Measurements from ENCODE around the gene MARF1. TPM values are rescaled to one million over a fixed set of nuclear protein-coding genes. Genes with fewer than 3 reads are reported as not detected.
"Not testable (repeated sequence)": the region's sequence is repeated elsewhere in the genome, so short reads cannot be mapped to it uniquely, and the experiment has no call there.

MARF1 gene
- total RNA-seq, 1 donor, result 25.7 TPM

DNA sequence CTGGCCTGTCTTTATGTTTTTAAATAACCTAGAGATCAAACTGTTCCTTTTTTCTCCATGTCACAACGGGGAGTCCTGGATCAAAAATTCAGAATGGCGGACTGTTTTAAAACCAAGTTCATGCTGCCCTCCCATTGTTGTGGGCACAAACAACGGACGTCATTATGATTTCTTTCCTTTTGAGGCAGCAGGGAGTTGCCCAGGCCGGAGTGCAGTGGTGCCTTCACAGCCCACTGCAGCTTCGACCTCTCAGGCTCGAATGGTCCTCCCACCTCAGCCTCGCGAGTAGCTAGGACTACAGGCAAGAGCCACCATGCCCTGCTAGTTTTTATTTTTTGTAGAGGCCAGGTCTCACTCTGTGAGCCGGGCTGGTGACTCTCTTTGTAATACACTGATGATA is 33.6 kb upstream of the MARF1 start:
- Histone ChIP-seq H3K36me3 (ENCODE audit: insufficient read depth, low read length) (peaks cover 22% of the 10 kb centered on the region), H3K27ac (ENCODE audit: low read depth, low read length) (no peak overlapping the region), H3K4me1 (ENCODE audit: insufficient read depth, low read length) (peaks cover 13% of the 10 kb centered on the region), H3K9me3 (ENCODE audit: low read depth, low read length) (no peaks in the 10 kb centered on the region), H3K4me3 (ENCODE audit: insufficient read depth, low read length) (no peak overlapping the region), H3K27me3 (ENCODE audit: insufficient read depth, low read length) (no peaks in the 10 kb centered on the region), H3K79me2 (ENCODE audit: insufficient read depth, low read length) (peaks cover 49% of the 10 kb centered on the region), H3K4me2 (ENCODE audit: insufficient read depth, low read length) (no peak overlapping the region), H4K20me1 (ENCODE audit: insufficient read depth, low read length) (no peaks in the 10 kb centered on the region), H2AFZ (ENCODE audit: low read length) (no peak overlapping the region)
- TF ChIP-seq, protein P1, sequence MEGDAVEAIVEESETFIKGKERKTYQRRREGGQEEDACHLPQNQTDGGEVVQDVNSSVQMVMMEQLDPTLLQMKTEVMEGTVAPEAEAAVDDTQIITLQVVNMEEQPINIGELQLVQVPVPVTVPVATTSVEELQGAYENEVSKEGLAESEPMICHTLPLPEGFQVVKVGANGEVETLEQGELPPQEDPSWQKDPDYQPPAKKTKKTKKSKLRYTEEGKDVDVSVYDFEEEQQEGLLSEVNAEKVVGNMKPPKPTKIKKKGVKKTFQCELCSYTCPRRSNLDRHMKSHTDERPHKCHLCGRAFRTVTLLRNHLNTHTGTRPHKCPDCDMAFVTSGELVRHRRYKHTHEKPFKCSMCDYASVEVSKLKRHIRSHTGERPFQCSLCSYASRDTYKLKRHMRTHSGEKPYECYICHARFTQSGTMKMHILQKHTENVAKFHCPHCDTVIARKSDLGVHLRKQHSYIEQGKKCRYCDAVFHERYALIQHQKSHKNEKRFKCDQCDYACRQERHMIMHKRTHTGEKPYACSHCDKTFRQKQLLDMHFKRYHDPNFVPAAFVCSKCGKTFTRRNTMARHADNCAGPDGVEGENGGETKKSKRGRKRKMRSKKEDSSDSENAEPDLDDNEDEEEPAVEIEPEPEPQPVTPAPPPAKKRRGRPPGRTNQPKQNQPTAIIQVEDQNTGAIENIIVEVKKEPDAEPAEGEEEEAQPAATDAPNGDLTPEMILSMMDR (IDR thresholded peaks at IDR 0.05; ENCODE audit: extremely low read depth, low read depth, low read length), result no peak
- no peak for DNase-seq (ENCODE audit: insufficient read length, low spot score, missing footprints)

DNA sequence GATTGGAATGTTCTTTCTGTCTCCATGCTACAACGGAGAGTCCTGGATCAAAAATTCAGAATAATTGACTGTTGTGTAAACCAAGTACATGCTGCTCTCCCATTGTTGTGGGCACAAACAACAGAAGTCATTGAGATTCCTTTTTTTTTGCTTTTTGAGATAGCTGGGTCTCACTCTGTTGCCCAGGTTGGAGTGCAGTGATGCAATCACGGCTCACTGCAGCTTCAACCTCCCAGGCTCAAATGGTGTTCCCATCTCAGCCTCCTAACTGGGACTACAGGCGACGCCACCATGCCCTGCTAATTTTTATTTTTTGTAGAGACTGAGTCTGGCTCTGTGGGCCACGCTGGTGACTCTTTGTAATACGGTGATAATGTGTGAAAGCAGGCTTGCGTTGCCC is 31.6 kb upstream of the MARF1 start:
- Histone ChIP-seq H2AFZ (ENCODE audit: low read length) (no peak overlapping the region), H4K20me1 (ENCODE audit: insufficient read depth, low read length) (no peaks in the 10 kb centered on the region), H3K27me3 (ENCODE audit: insufficient read depth, low read length) (no peaks in the 10 kb centered on the region), H3K9me3 (ENCODE audit: low read depth, low read length) (no peaks in the 10 kb centered on the region), H3K36me3 (ENCODE audit: insufficient read depth, low read length) (peaks cover 16% of the 10 kb centered on the region), H3K79me2 (ENCODE audit: insufficient read depth, low read length) (peaks cover 44% of the 10 kb centered on the region), H3K4me3 (ENCODE audit: insufficient read depth, low read length) (no peak overlapping the region), H3K4me2 (ENCODE audit: insufficient read depth, low read length) (no peak overlapping the region), H3K4me1 (ENCODE audit: insufficient read depth, low read length) (peaks cover 13% of the 10 kb centered on the region), H3K27ac (ENCODE audit: low read depth, low read length) (no peak overlapping the region)
- DNase-seq (ENCODE audit: insufficient read length, low spot score, missing footprints), result no peak
- TF ChIP-seq, protein P1 (IDR thresholded peaks at IDR 0.05; ENCODE audit: extremely low read depth, low read depth, low read length), result no peak

DNA sequence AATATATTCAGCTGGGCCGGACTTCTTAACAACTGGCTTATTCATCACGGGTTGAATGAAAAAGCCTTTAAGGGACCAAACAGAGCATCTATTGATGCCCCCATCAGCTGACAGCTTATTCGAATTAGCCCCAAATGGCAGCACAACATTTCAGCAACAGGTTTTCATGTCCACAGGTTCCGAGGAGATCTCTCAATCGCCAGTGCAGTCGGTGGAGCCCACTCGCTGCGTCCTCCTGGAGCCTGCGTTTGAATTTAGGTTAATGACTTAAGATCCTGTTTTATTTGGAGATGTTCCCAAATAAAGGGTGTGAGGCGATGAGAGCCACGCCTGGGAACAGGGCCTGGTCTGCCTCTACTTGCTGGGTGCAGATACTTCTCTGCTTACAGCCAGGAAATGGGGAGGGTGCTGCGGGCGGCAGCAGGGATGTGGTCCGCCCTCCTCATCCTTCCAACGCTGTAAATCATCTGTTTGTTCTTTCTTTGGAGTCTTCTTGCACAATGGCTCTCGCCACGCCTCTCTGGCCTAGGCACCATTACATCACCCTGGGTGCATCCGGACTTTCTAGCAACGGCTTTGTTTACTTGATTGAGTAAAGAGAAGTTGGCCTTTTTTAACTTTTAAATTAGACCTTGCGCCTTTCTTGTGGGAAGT is 29.7 kb upstream of the MARF1 start:
- H3K79me2 ChIP-seq (ENCODE audit: insufficient read depth, low read length), result peaks cover 39% of the 10 kb centered on the region
- TF ChIP-seq, protein P1 (IDR thresholded peaks at IDR 0.05; ENCODE audit: extremely low read depth, low read depth, low read length), result no peak
- peak overlapping the region; percentile 80 for H2AFZ ChIP-seq (ENCODE audit: low read length)
- H3K9me3 ChIP-seq (ENCODE audit: low read depth, low read length), result no peaks in the 10 kb centered on the region
- no peaks in the 10 kb centered on the region for H4K20me1 ChIP-seq (ENCODE audit: insufficient read depth, low read length)
- H3K4me1 ChIP-seq (ENCODE audit: insufficient read depth, low read length), result peaks cover 13% of the 10 kb centered on the region
- H3K27me3 ChIP-seq (ENCODE audit: insufficient read depth, low read length), result no peaks in the 10 kb centered on the region
- DNase-seq (ENCODE audit: insufficient read length, low spot score, missing footprints), result peak; percentile 95
- peak overlapping the region; percentile 44 for H3K4me3 ChIP-seq (ENCODE audit: insufficient read depth, low read length)
- peaks cover 15% of the 10 kb centered on the region for H3K36me3 ChIP-seq (ENCODE audit: insufficient read depth, low read length)
- H3K27ac ChIP-seq (ENCODE audit: low read depth, low read length), result peak overlapping the region; percentile 91
- H3K4me2 ChIP-seq (ENCODE audit: insufficient read depth, low read length), result peak overlapping the region; percentile 76

DNA sequence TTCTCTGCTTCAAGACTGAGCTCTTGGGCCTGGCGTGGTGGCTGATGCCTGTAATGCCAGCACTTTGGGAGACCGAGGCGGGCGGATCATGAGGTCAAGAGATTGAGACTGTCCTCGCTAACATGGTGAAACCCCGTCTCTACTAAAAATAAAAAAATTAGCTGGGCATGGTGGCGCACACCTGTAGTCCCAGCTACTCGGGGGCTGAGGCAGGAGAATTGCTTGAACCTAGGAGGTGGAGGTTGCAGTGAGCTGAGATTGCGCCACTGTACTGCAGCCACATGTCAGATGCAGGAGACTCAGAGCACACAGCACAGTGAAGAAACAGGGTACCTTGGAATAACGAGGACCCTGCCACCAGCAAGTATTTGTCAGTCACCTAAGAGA is 29.2 kb upstream of the MARF1 start:
- H2AFZ ChIP-seq (ENCODE audit: low read length), result peak overlapping the region; percentile 80
- not testable (repeated sequence) for DNase-seq (ENCODE audit: insufficient read length, low spot score, missing footprints); H3K4me3 ChIP-seq (ENCODE audit: insufficient read depth, low read length); H3K9me3 ChIP-seq (ENCODE audit: low read depth, low read length); H3K27me3 ChIP-seq (ENCODE audit: insufficient read depth, low read length); H4K20me1 ChIP-seq (ENCODE audit: insufficient read depth, low read length)
- peaks cover 13% of the 10 kb centered on the region for H3K4me1 ChIP-seq (ENCODE audit: insufficient read depth, low read length)
- peaks cover 38% of the 10 kb centered on the region for H3K79me2 ChIP-seq (ENCODE audit: insufficient read depth, low read length)
- peak overlapping the region; percentile 76 for H3K4me2 ChIP-seq (ENCODE audit: insufficient read depth, low read length)
- peaks cover 18% of the 10 kb centered on the region for H3K36me3 ChIP-seq (ENCODE audit: insufficient read depth, low read length)
- H3K27ac ChIP-seq (ENCODE audit: low read depth, low read length), result peak overlapping the region; percentile 91

Measured in osteoblast (primary cell).